Esophagus muscularis mucosa (tissue), 4 donors: ENCODE measurements around the gene TNPO1. TPM values are rescaled to one million over a fixed set of nuclear protein-coding genes. Genes with fewer than 3 reads are reported as not detected.
A peak's percentile ranks its signal among the peaks of the same experiment; 100 is the strongest.

Source experiments
- DNase-seq: peaks from one replicate; pipeline ENCODE4 v3.0.0-alpha.2; 2017; ENCODE audit errors: extremely low spot score
- H3K27ac ChIP-seq, 4 donors: fragments of 200-600 bp; sonication (generic); replicated peaks in 1 of 4; 1 replicate in 3 of 4; 2 replicates in 1 of 4; pipeline ENCODE4 v1.5.1; 2016 to 2019; ENCODE audit warnings: mild to moderate bottlenecking in 1 of 4
- H3K27me3 ChIP-seq, 4 donors: fragments of 200-600 bp; sonication (generic); one replicate each; pipeline versions ENCODE4 v1.5.1 to v1.6.0; 2016 to 2019
- H3K36me3 ChIP-seq, 4 donors: fragments of 200-600 bp; sonication (generic); one replicate each; pipeline ENCODE4 v1.5.1; 2016 to 2019
- H3K4me1 ChIP-seq, 4 donors: fragments of 200-600 bp; sonication (generic); one replicate each; pipeline ENCODE4 v1.5.1; 2016 to 2019
- H3K4me3 ChIP-seq, 4 donors: fragments of 200-600 bp; sonication (generic); 1 replicate in 2 of 4; 2 replicates in 2 of 4; pipeline ENCODE4 v1.5.1; 2016 to 2019; ENCODE audit warnings: mild to moderate bottlenecking in 4 of 4, moderate library complexity in 1 of 4
- H3K9me3 ChIP-seq, 4 donors: fragments of 200-600 bp; sonication (generic); 1 replicate in 3 of 4; 2 replicates in 1 of 4; pipeline ENCODE4 v1.5.1; 2016 to 2019
- CTCF ChIP-seq, 3 experiments: fragments of 200-600 bp in 2 of 3; fragments of 450-650 bp in 1 of 3; sonication (generic) in 2 of 3; IDR thresholded peaks; one replicate each; pipeline ENCODE4 v1.5.1; 2017 to 2019; ENCODE audit warnings: antibody characterized with exemption in 3 of 3, mild to moderate bottlenecking in 2 of 3, moderate library complexity in 1 of 3
- EP300 ChIP-seq: sonication (generic); formaldehyde crosslinking; IDR thresholded peaks from one replicate; pipeline ENCODE4 v1.6.1; 2017; ENCODE audit warnings: antibody characterized with exemption
- POLR2A ChIP-seq: fragments of 450-650 bp; IDR thresholded peaks from one replicate; pipeline ENCODE4 v1.6.1; 2017; ENCODE audit warnings: antibody characterized with exemption, moderate library complexity, mild to moderate bottlenecking, low read depth
- POLR2AphosphoS5 ChIP-seq, 2 donors: sonication (generic); formaldehyde crosslinking; IDR thresholded peaks; one replicate each; pipeline ENCODE4 v1.6.1; 2017; ENCODE audit warnings: antibody characterized with exemption in 2 of 2
- WGBS: methylation state at CpG from one replicate; pipeline ENCODE4 v1.1.5; 2018; 5-methylcytosine and 5-hydroxymethylcytosine counted together
- intact Hi-C: fragments of 100-400 bp; cut with DNase I; formaldehyde crosslinking; loops from one replicate; pipeline ENCODE4 v1.15.1; 2023
- total RNA-seq, 4 donors: library from RNA; depleted of rRNA; stranded (reverse); fragments of >200 nt; gene quantifications; one replicate each; pipeline versions ENCODE4 v1.1.0 to v1.2.1, GENCODE V29; 2016

TNPO1 gene
- total RNA-seq, 4 donors from 2014 or later: 67.8 to 81.8 (median 71.3) TPM

GRCh38 chr5:72849546-72849945 lies 33.1 kb downstream of the TNPO1 start:
- Histone ChIP-seq H3K4me1 (peaks cover 46 to 81% (median 69%) of the 10 kb centered on the region in 4 donors), H3K4me3 (peak overlapping the region; percentile 71 to 90 (median 84)), H3K27ac (peak overlapping the region; percentile 83 to 96 (median 88)), H3K27me3 (no peaks in the 10 kb centered on the region), H3K36me3 (peaks cover 0 to 4% (median 0%) of the 10 kb centered on the region in 4 donors), H3K9me3 (no peaks in the 10 kb centered on the region)
- whole genome bisulfite sequencing: 17% methylated on average over 4 of the region's 4 CpGs
- no peak for DNase-seq
- no peak for TF ChIP-seq POLR2A
- no peak for TF ChIP-seq CTCF (IDR thresholded peaks at IDR 0.05)
- no peak for TF ChIP-seq EP300
- no peak for TF ChIP-seq POLR2AphosphoS5 (IDR thresholded peaks at IDR 0.05)
- intact Hi-C loops: loop anchor here (10.0 kb wide), 1 partner anchor 485 kb away; no protein-coding TSS in a partner anchor

DNA sequence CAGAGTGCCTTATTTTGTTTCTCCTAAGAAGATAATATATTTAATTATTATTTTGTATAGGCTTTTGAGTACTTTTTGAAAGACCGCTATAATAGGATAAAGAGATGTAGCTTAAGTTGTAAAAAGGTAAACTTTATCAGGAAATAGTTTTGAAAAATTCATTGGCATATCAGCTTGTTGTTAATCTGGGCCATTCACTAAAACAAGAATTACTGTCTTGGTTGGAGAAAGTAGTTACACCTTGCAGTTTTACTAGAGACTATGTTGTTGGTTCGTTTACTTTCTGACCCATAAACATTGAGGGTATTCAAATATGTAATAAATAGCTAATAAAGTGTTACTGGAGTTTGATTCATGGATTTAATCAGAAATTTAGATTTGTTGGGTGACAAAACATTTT lies 33.7 kb downstream of the TNPO1 start:
- H3K4me3 ChIP-seq: peak overlapping the region; percentile 71 to 90 (median 84)
- H3K4me1 ChIP-seq: peaks cover 49 to 84% (median 72%) of the 10 kb centered on the region in 4 donors
- H3K27me3 ChIP-seq: no peaks in the 10 kb centered on the region
- no peaks in the 10 kb centered on the region for H3K9me3 ChIP-seq
- no peak for DNase-seq
- WGBS: 62% methylated on average over 2 of the region's 2 CpGs
- H3K36me3 ChIP-seq: peaks cover 0 to 6% (median 1%) of the 10 kb centered on the region in 4 donors
- intact Hi-C loops: no loop called here
- H3K27ac ChIP-seq: peak overlapping the region in 3 of 4 donors; percentile 83 to 96 (median 86)
- no peak for TF ChIP-seq EP300
- TF ChIP-seq POLR2AphosphoS5 (IDR thresholded peaks at IDR 0.05): no peak
- no peak for TF ChIP-seq CTCF (IDR thresholded peaks at IDR 0.05)
- TF ChIP-seq POLR2A: no peak

GRCh38 chr5:72852356-72852755 lies 35.9 kb downstream of the TNPO1 start:
- intact Hi-C loops: no loop called here
- 84% methylated on average over 4 of the region's 4 CpGs for WGBS
- Histone ChIP-seq H3K27me3 (no peaks in the 10 kb centered on the region), H3K36me3 (peaks cover 10 to 29% (median 20%) of the 10 kb centered on the region in 4 donors), H3K4me3 (no peak overlapping the region), H3K4me1 (peaks cover 49 to 84% (median 68%) of the 10 kb centered on the region in 4 donors), H3K27ac (no peak overlapping the region), H3K9me3 (no peaks in the 10 kb centered on the region)
- TF ChIP-seq EP300 (no peak), CTCF (IDR thresholded peaks at IDR 0.05) (no peak), POLR2A (no peak), POLR2AphosphoS5 (IDR thresholded peaks at IDR 0.05) (no peak)
- DNase-seq: no peak

- intact Hi-C loops: no loop called here
- Histone ChIP-seq H3K27me3 (no peaks in the 10 kb centered on the region), H3K36me3 (peaks cover 10 to 40% (median 26%) of the 10 kb centered on the region in 4 donors), H3K4me1 (peaks cover 50 to 80% (median 63%) of the 10 kb centered on the region in 4 donors), H3K9me3 (no peaks in the 10 kb centered on the region), H3K27ac (no peak overlapping the region), H3K4me3 (no peak overlapping the region)
- DNase-seq: no peak
- WGBS: 76% methylated on average over 3 of the region's 3 CpGs
- TF ChIP-seq CTCF (IDR thresholded peaks at IDR 0.05) (no peak), POLR2AphosphoS5 (IDR thresholded peaks at IDR 0.05) (no peak), EP300 (no peak), POLR2A (no peak)
Observed at GRCh38 chr5:72854419-72854818, 38.0 kb downstream of the TNPO1 start.

GRCh38 chr5:72855821-72856220 lies 39.4 kb downstream of the TNPO1 start:
- WGBS: 95% methylated on average over 2 of the region's 2 CpGs
- TF ChIP-seq CTCF (IDR thresholded peaks at IDR 0.05) (no peak), POLR2AphosphoS5 (IDR thresholded peaks at IDR 0.05) (no peak), EP300 (no peak), POLR2A (no peak)
- Histone ChIP-seq H3K27ac (no peak overlapping the region), H3K9me3 (no peaks in the 10 kb centered on the region), H3K36me3 (peaks cover 10 to 47% (median 26%) of the 10 kb centered on the region in 4 donors), H3K27me3 (no peaks in the 10 kb centered on the region), H3K4me1 (peaks cover 47 to 77% (median 63%) of the 10 kb centered on the region in 4 donors), H3K4me3 (no peak overlapping the region)
- no peak for DNase-seq
- intact Hi-C loops: no loop called here
